GM21528 (cell line): ENCODE measurements around the gene HVCN1.
"Not testable (repeated sequence)": the region's sequence is repeated elsewhere in the genome, so short reads cannot be mapped to it uniquely, and the experiment has no call there.

Experiments
- ATAC-seq: cut with Tn5 transposase; IDR thresholded peaks from one replicate; pipeline ENCODE4 v1.9.1; 2021; ENCODE audit warnings: mild to moderate bottlenecking, moderate library complexity; ENCODE audit not compliant: unreplicated experiment, low FRiP score

Gene HVCN1

DNA sequence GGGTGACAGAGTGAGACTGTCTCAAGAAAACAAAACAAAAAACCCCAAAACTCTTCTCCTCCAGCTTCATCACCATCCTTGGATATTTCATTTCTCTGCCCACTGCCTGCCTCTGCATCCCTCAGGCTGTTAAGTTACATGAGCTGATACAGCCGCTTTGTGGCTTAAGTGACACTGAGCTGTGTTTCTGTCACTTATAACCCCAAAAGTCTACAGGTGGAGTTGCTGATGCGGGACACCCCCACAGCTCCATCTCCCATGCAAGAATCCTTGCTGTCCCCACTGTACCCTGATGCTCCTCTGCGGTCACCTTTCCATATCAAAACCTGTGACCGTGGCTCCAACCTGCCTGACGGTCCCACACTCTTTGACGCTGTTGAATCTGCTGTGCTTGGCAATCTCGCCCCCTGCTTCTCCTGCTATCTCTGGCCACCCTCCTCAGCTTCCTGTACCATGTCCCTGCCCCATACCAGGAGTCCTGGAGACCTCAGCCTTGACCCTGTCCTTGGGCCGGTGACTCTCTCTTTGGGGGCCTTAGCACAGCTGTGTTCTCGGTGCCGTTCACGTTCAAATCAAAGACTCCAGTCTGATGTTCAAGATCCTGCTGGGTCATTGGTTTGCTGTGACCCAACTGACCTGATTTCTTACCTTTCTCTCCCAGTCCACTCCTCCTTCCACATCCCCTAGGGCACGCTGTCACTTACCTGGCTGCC is 20.3 kb downstream of the HVCN1 start:
- peak; percentile 8 for ATAC-seq

DNA sequence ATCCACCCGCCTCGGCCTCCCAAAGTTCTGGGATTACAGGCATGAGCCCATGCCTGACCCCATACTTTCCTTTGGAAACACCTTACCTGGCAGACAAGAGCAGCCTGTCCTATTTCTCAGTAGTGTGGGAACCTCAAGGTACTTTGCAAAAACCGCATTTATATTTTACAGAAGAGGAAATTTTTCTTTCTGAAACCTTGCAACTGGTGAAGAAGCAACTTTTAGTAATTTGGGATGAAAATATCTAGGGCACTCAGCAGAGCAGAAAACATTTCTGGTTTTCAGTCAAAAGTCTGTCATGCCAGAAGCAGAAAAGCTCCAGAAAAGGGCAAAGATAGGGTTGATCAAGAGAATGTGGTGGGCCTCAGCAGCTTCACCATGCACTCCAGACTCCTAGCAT is 21.2 kb downstream of the HVCN1 start:
- no peak for ATAC-seq

GRCh38 chr12:110666892-110667291 is 22.0 kb downstream of the HVCN1 start:
- no peak for ATAC-seq

DNA sequence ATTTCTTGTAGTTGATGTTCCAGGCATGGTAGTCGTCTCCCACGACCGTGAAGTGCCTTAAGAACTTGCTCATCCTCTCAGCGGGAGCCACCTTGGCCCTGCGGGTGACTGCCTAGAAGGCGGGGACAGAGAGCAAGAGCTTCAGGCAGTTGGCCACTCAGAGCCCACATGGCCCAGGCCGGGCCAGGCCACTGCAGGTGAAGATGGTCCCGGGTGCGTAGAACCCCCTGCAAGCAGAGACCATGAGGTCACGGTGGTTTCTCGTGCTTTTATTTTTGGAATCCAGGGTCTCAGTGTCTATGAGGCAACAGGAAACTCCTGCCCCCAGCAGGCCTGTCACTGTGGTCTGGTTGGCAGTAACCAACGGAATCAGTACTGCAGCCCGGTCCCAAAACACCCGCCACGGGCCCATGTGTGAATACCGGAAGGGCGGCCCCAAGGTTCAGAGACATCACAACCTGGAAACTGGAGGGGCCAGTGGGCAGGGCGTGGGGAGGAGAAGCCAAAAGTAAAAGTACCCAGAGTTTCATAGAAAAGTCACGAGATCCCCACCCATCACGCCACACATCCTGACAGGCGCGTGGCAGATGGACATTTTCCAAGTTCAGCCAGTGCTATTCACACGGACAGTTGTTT is 27.5 kb downstream of the HVCN1 start:
- ATAC-seq = peak; percentile 85

DNA sequence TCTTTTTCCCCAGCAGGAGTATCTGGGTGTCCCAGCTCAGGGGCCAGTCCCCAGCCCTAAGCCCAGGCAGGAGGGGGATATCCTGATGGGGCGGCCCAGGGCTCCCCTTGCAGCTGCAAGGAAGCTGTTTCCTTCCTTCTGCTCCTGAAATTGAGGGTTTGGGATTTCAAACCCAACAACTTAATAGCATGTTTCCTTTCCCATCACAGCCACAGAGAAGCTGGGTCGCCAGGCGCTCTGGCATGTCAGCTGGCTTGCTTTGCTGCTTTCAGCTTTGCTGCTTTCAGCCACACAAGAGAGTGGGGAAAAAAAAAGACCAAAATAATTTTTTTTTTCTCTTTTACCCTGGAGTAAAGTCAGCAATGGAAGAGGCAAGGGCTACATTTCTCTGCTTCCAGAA is 30.0 kb downstream of the HVCN1 start:
- no peak for ATAC-seq

DNA sequence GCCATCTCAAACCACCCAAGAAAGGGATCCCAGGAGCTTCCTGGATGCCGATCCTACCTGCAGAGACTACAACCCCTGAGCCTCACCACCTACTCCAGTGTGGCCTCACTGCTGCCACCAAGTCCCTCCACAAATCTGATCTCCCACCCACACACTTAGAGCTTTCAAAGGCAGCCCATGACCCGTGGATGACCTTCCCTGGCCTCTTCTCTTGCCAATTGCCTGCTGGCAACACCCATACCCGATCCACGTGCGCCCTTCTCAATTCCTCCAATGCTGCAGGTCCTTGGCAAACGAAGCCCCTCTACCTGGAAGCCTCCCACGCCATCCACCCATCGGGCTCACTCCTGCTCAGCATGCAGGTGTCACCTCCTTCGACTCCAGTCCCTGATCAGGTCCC is 30.7 kb downstream of the HVCN1 start:
- ATAC-seq = no peak

DNA sequence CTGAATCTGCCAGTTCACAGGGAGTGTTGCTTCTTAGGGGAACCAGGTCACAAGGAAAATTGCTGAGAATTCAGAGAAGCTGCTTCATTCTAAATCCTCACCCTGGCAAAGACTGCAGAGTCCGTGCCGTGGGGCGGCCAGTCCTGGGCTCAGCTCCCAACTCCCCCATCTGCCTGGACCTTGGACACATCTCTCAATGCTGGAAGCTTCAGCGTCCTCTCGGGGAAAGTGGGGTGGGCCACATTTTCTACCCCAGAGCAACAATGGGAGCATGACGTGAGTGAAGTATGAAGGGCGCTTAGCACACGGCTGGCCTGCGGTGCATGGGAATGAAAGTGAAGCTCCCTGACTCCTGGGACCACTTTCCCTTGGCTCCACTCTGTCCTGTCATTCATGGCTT is 31.2 kb downstream of the HVCN1 start:
- ATAC-seq = no peak

DNA sequence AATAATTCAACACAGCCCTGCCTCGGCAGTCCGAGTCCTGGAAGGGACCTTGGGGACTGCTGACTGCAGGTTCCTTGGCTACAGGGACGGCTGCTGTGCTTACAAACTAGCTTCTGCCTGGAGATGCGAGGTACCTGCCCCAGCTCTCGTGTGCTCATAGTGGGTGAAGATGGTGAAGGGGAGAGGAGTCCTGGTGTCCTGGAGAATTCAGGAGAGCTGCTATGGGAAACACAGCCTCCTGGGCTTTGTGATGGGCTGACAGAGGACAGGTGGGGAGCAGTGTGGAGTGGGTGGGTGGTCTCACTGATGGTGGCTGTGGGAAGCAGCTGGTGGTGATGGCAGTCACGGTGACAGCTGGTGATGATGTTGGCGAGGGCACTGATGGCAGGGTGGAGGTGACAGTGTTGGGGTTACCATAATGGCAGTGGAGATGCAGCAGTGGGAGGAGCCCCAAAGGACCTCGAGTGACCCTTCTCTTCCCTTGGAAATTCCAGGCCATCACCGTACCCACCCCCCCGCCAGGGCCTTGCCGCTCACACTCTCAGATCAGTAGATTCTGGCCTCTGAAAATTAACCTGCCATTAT is 32.8 kb downstream of the HVCN1 start:
- no peak for ATAC-seq

- not testable (repeated sequence) for ATAC-seq
Observed at GRCh38 chr12:110654238-110654637, 34.7 kb downstream of the HVCN1 start.

- ATAC-seq = no peak
Observed at GRCh38 chr12:110649341-110649847, 39.5 kb downstream of the HVCN1 start.

- peak; percentile 72 for ATAC-seq
Observed at GRCh38 chr12:110647631-110648040, 41.3 kb downstream of the HVCN1 start.

DNA sequence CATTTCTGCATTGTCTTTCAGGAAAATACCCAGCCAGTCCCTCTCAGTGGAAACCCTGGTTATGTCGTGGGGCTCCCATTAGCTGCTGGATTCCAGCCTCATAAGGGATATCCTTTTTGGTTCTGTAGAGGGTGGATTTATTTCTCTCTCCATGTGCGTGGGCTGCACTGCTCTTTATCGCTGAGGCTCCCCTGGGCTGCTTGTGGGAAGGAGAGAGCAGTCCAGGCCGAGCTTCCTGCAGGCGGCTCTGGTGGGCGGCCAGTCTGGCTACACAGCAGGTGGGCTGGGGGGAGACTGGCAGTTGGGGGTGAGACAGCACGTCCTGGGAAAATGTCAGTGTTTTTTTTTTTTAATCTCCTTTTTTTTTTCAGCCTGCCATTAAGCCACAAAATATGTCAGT is 47.4 kb downstream of the HVCN1 start:
- no peak for ATAC-seq

DNA sequence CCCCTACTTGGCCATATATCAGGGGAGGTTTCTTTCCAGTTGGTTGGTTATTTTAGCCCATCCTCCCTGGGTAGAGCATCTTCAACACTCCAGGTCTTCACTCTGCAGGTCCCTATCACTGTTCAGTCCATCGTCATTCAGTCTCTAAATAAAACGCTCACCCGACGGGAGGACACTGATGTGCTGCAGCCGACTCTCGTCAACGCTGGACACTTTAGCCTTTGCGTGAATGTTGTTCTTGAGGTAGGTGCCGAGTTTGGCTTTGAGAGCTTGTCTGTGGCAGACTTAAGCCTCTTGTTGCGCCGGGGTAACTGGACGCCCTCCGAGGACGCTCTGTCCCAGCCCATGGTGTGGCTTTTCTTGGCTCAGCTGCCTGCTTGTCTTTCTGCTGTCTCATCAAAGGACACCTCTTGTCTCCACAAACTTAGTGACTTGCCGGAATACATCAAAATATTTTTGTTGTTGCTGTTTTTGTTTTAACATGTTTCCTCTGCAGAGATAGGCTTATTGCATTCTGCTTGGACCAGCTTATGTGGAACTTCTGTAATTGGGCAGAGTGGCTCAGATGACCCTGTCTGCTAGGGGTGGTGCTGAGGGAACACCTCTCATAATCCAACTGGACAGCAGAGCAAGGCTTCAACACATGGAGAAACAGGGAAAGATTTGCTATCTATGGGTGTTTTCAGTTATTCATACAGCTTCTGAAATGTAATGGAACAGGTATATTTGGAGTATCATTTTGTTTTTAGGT is 48.5 kb downstream of the HVCN1 start:
- no peak for ATAC-seq

GRCh38 chr12:110639336-110640141 is 49.4 kb downstream of the HVCN1 start:
- no peak for ATAC-seq

DNA sequence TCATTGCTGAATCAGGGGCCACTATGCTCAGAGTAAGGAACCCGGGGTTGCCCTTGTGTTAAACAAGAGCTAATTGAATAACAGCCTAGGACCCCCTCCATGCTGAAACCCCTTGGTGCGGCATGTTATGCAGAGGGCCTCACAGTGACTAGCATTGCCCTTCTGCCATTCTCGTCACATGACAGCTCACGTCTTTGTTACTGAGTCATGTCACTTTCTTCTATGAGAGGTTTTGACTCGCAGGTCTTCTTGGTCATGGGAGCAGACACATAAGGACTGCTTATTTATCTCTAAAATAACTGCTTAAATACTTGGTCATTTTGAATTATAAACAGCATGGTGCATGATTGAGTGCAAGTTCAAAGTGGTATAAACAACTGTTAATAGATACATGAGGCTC is 50.1 kb downstream of the HVCN1 start:
- no peak for ATAC-seq

- ATAC-seq = no peak
Observed at GRCh38 chr12:110637869-110638441, 51.0 kb downstream of the HVCN1 start.

DNA sequence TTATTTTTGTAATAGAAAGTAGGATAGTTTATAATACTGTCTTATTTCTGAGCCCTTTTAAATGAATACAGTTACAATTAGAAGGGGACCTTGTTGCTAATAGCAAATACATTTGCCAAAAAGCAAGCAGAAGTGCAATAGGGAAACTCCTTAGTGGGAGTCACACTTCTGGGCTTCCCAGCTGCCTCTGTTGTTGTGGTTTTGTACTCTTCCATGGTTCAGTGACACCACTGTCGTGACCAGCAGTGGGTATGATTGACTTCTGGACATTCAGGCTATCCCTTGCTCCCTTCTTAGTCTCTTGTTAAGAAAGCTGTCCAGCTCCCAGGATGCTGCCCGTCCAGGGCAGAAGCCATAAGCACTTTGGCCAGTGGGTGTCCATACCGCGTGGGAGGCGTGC is 52.4 kb downstream of the HVCN1 start:
- no peak for ATAC-seq

DNA sequence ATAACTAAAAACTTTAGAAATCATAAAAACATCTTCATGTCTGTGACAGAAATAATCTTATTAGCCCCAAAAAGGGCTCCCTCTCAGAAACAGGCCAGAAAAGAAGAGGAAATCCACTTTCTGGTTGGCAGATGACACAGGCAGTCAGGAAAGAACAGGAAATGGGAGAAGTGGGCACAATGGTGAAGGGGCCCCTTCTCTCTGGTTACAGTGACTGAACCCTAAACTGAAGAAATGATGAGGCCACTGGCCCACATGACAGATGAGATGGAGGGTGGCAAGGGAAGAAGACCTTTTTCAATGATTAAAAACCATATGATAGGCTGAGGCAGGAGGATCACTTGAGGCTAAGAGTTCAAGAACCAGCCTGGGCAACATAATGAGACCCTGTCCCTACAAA is 53.9 kb downstream of the HVCN1 start:
- ATAC-seq = no peak

DNA sequence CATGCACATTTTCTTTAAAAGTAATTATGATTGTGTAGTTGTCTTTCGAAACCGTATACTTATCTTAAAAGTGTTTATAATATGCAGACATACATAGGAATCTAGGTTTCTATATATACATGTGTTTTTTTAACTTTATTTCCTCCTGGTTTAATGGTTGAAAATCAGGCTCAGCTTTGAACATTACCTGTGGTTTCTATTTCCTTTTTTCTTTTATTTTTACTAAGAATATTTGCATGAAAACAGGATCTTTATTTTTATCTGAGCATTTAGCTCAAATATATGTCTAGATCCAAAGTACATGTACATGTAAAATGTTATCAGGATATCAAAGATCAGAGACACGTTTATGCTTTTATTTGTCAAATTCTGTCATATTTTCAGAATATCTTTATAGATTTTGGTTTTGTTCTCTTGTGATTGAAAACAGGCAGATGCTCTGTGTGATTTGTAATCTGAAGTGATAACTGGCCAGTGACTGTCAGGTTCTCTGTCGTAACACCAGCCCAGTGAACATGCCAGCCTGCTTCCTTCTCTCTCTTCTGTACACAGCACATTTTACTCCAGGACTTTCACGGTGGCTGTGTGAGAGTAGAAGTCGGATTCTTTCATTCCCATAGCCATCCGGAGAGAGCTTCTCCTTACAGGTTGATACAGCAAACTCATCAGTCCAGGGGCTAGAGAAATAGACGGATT is 61.3 kb downstream of the HVCN1 start:
- no peak for ATAC-seq
